ENCODE measurements around the gene CENPN. TPM values are rescaled to one million over a fixed set of nuclear protein-coding genes. Genes with fewer than 3 reads are reported as not detected.

Gene CENPN
- total RNA-seq, 1 donor from 2014 or later = 10.0 TPM

GRCh38 chr16:81076566-81077075 lies 69.6 kb downstream of the CENPN start:
- Mint-ChIP-seq H3K4me3 (ENCODE audit: unreplicated experiment) (no peak overlapping the region), H3K36me3 (ENCODE audit: unreplicated experiment) (no peaks in the 10 kb centered on the region), H3K4me1 (ENCODE audit: unreplicated experiment) (peaks cover 6% of the 10 kb centered on the region), H3K9me3 (ENCODE audit: unreplicated experiment) (no peaks in the 10 kb centered on the region), H3K27ac (ENCODE audit: unreplicated experiment) (no peak overlapping the region), H3K27me3 (ENCODE audit: unreplicated experiment) (no peaks in the 10 kb centered on the region)
- DNase-seq (ENCODE audit: extremely low spot score, unreplicated experiment) = no peak
- TF ChIP-seq CTCF (IDR thresholded peaks at IDR 0.05) = no peak

- Mint-ChIP-seq H3K9me3 (ENCODE audit: unreplicated experiment) (no peaks in the 10 kb centered on the region), H3K27me3 (ENCODE audit: unreplicated experiment) (no peaks in the 10 kb centered on the region), H3K4me1 (ENCODE audit: unreplicated experiment) (peaks cover 6% of the 10 kb centered on the region), H3K4me3 (ENCODE audit: unreplicated experiment) (no peak within 1 kb of the TSS), H3K36me3 (ENCODE audit: unreplicated experiment) (no peaks in the 10 kb centered on the region), H3K27ac (ENCODE audit: unreplicated experiment) (no peak within 1 kb of the TSS)
- peak; percentile 99 for DNase-seq (ENCODE audit: extremely low spot score, unreplicated experiment)
- TF ChIP-seq CTCF (IDR thresholded peaks at IDR 0.05) = no peak
Measured at GRCh38 chr16:81077076-81077940, 70.3 kb downstream of the CENPN start, which contains the start of gene C16orf46. TSS of gene C16orf46 (minus strand) at chr16:81077238. CDS start at chr16:81063955, 13,283 bp downstream.

- Mint-ChIP-seq H3K9me3 (ENCODE audit: unreplicated experiment) (no peaks in the 10 kb centered on the region), H3K36me3 (ENCODE audit: unreplicated experiment) (peaks cover 2% of the 10 kb centered on the region), H3K4me3 (ENCODE audit: unreplicated experiment) (no peak overlapping the region), H3K4me1 (ENCODE audit: unreplicated experiment) (peaks cover 6% of the 10 kb centered on the region), H3K27me3 (ENCODE audit: unreplicated experiment) (no peaks in the 10 kb centered on the region), H3K27ac (ENCODE audit: unreplicated experiment) (no peak overlapping the region)
- no peak for DNase-seq (ENCODE audit: extremely low spot score, unreplicated experiment)
- no peak for TF ChIP-seq CTCF (IDR thresholded peaks at IDR 0.05)
Measured at GRCh38 chr16:81080233-81080632, 73.2 kb downstream of the CENPN start.

GRCh38 chr16:81081014-81081413 lies 74.0 kb downstream of the CENPN start:
- no peak for DNase-seq (ENCODE audit: extremely low spot score, unreplicated experiment)
- Mint-ChIP-seq H3K27ac (ENCODE audit: unreplicated experiment) (no peak overlapping the region), H3K4me3 (ENCODE audit: unreplicated experiment) (no peak overlapping the region), H3K4me1 (ENCODE audit: unreplicated experiment) (peaks cover 6% of the 10 kb centered on the region), H3K36me3 (ENCODE audit: unreplicated experiment) (peaks cover 2% of the 10 kb centered on the region), H3K27me3 (ENCODE audit: unreplicated experiment) (no peaks in the 10 kb centered on the region), H3K9me3 (ENCODE audit: unreplicated experiment) (no peaks in the 10 kb centered on the region)
- TF ChIP-seq CTCF (IDR thresholded peaks at IDR 0.05) = no peak

Other genes starting within 250 kb of the CENPN start
- gene CDYL2, start 202.6 kb upstream of the CENPN start, total RNA-seq = 1.8 and 1.9 TPM in 2 replicates
- 37.8 and 42.2 TPM in 2 replicates for gene CMC2, start 329 bp upstream of the CENPN start, total RNA-seq
- gene ATMIN, start 28.6 kb downstream of the CENPN start, total RNA-seq = 35.0 and 39.2 TPM in 2 replicates
- 1.5 TPM in 1 of 2 replicates, not detected in the other for gene C16orf46, start 70.0 kb downstream of the CENPN start, total RNA-seq
- gene GCSH, start 89.2 kb downstream of the CENPN start, total RNA-seq = 19.2 and 23.0 TPM in 2 replicates
- not detected in 2 replicates for gene BCO1, start 231.5 kb downstream of the CENPN start, total RNA-seq